Measurements from ENCODE around the gene NHLRC4. TPM values are rescaled to one million over a fixed set of nuclear protein-coding genes. Genes with fewer than 3 reads are reported as not detected.

NHLRC4 gene
- total and polyA plus RNA-seq, 2 of the 8 experiments (the other 6 are each of a cell fraction or from before 2014, with no cell fraction given): 0.60 to 0.76 TPM

DNA sequence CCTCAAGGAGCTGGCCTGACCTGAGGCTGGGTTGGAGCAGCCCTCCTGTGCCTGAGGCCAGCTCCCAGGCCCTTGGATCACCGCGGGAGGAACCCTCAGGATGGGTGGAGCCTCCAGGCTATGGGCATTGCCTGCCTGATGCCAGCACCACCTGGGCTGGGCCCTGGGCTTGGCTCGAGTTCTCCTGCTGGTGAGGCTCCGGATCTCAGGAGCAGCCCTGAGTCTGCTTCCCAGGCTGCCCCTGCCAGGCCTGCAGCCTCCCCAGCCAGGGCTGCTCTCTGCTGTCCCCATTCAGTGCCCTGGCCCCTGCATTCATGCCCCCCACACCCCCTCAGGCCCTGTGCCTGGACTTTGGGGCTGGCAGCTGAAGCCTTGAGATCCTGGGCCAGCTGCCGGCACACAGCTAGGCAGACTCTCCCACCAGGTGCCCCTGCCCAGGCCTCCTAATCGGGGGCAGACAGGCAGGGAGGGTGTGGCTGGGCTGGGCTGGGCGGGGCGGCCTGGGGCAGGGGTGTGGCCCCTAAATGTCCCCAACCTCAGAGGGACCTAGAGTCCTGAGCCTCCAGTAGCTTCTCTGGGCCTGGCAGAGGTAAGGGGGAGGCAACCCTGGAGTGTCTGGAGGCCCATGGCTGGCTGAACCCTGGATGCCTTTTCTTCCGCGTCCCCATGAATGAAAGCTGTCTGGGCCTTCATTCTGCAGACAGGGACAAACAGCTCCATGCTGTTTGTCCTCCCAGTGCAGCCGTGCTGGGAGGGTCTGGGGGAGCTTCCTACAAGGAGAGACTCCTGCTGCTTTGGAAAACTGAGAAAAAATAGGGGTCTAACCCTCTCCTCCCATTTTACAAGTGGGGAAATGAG, 1.8 kb downstream of the NHLRC4 start:
- Histone ChIP-seq H3K4ac (replicated peaks; ENCODE audit: insufficient read length, low read depth, low read length) (no peak overlapping the region), H3K27me3 (replicated peaks in 1 of 4; ENCODE audit: control insufficient read depth in 3 of 4, extremely low read depth in 1 of 4, insufficient read depth in 3 of 4, low read length in 3 of 4) (no peaks in the 10 kb centered on the region), H3K9me3 (ENCODE audit: insufficient read depth in 2 of 2, low read depth in 1 of 2, low read length in 1 of 2) (no peaks in the 10 kb centered on the region), H3K79me1 (ENCODE audit: low read depth, low read length) (no peaks in the 10 kb centered on the region; the same call in none of the 2 replicates), H4K5ac (ENCODE audit: insufficient read length, low read depth, low read length) (no peak overlapping the region), H3K56ac (replicated peaks; ENCODE audit: insufficient read length, low read depth, low read length) (no peak overlapping the region), H4K8ac (ENCODE audit: extremely low read depth, insufficient read depth, low read length) (peak overlapping the region; percentile 29; the same call in 1 of the 2 replicates), H4K91ac (replicated peaks; ENCODE audit: insufficient read length, low read length) (peak overlapping the region; percentile 15), H3K14ac (ENCODE audit: insufficient read length) (no peak overlapping the region), H3K79me2 (ENCODE audit: control insufficient read depth in 1 of 2, insufficient read depth in 2 of 2, low read length in 2 of 2) (peaks cover 0 to 9% of the 10 kb centered on the region in 2 experiments; a peak in 1 of 4 replicates), H3K4me3 (ENCODE audit: extremely low read depth in 1 of 4, insufficient read depth in 2 of 4, low read depth in 3 of 4, low read length in 4 of 4) (peak overlapping the region; percentile 64 to 95 (median 72); a peak in 5 of 8 replicates), H3K4me1 (replicated peaks in 1 of 4; ENCODE audit: control insufficient read depth in 3 of 4, insufficient read depth in 4 of 4, low read length in 3 of 4) (peaks cover 0 to 27% (median 12%) of the 10 kb centered on the region in 4 experiments; a peak in 5 of 7 replicates), H3K4me2 (ENCODE audit: insufficient read depth in 1 of 2, low read depth in 2 of 2, low read length in 2 of 2) (peak overlapping the region; percentile 82 to 94), H2BK120ac (replicated peaks; ENCODE audit: low read depth, low read length) (no peak overlapping the region), H3K23ac (ENCODE audit: insufficient read length) (no peak overlapping the region), H4K20me1 (replicated peaks in 1 of 2; ENCODE audit: control insufficient read depth in 1 of 2, insufficient read depth in 2 of 2, low read length in 2 of 2) (peaks cover 0 to 8% of the 10 kb centered on the region in 2 experiments), H2BK20ac (ENCODE audit: low read length) (no peak overlapping the region), H2BK5ac (ENCODE audit: low read depth, low read length) (no peak overlapping the region), H3K23me2 (ENCODE audit: low read depth, low read length) (peaks cover 9% of the 10 kb centered on the region; the same call in 1 of the 2 replicates), H2BK15ac (ENCODE audit: low read length) (no peak overlapping the region; the same call in 1 of the 2 replicates), H3K9ac (replicated peaks in 1 of 4; ENCODE audit: extremely low read depth in 1 of 4, low read depth in 3 of 4, low read length in 3 of 4) (no peak overlapping the region), H3K18ac (ENCODE audit: extremely low read depth, low read length) (0 out of 2 replicates have a peak overlapping the region, but pooled peaks have one; percentile 10), H3K36me3 (ENCODE audit: control insufficient read depth in 2 of 4, insufficient read depth in 4 of 4, low read length in 3 of 4) (0 out of 8 replicates have a peak, but pooled peaks cover 0 to under 1% (median 0%) of the 10 kb centered on the region in 4 experiments), H2BK12ac (ENCODE audit: low read depth, low read length) (peak overlapping the region; percentile 50; the same call in 1 of the 2 replicates), H2AK5ac (ENCODE audit: low read depth, low read length) (no peak overlapping the region), H2AFZ (ENCODE audit: low read length) (no peak overlapping the region), H3K27ac (ENCODE audit: low read depth, low read length) (no peak overlapping the region)
- no peak for DNase-seq (ENCODE audit: low read depth in 1 of 2, low spot score in 2 of 2)
- TF ChIP-seq E2F6 (IDR thresholded peaks at IDR 0.05) (no peak), NRF1 (IDR thresholded peaks at IDR 0.05; ENCODE audit: low read depth, low read length) (no peak), RBBP5 (IDR thresholded peaks at IDR 0.05; ENCODE audit: borderline replicate concordance, low read depth, low read length) (0 out of 2 replicates have a peak, but pooled peaks have one; percentile 3)
- 88% methylated on average over 8 of the region's 11 CpGs; no CpG with 5 or more reads in 1 of the 2 experiments for WGBS, 2 experiments (ENCODE audit: extremely low coverage in 1 of 2, insufficient coverage in 1 of 2, insufficient read length in 1 of 2, insufficient replicate concordance in 2 of 2, low coverage in 1 of 2, low lambda C conversion rate in 2 of 2, missing lambda C conversion rate in 1 of 2)
- POLR2A ChIA-PET (ENCODE audit: partially characterized antibody): interaction anchor here (0.7 to 7.9 kb wide), 12 partner anchors 8 to 127 kb away, joined by 3 to 58 read pairs (median 4); partner anchors contain the start of genes CAPN15, METTL26, RAB40C and WFIKKN1
- CTCF ChIA-PET (ENCODE audit: partially characterized antibody): interaction anchor here (0.7 to 1.2 kb wide), 5 partner anchors 12 to 99 kb away, joined by 3 read pairs; no protein-coding TSS in a partner anchor
- FAIRE-seq: no peak

All from H1 (cell line).